NCI-H128 (cell line): ENCODE measurements around the gene EARS2.
"Not testable (repeated sequence)": the region's sequence is repeated elsewhere in the genome, so short reads cannot be mapped to it uniquely, and the experiment has no call there.

Experiments used
- DNase-seq: peaks from one replicate; lab custom pipeline; 2025; ENCODE audit not compliant: unreplicated experiment; lab: John Stamatoyannopoulos, UW

Gene EARS2

GRCh38 chr16:23528644-23529310 is 28.4 kb downstream of the EARS2 start:
- DNase-seq = no peak

- DNase-seq = no peak
These were observed 29.0 kb downstream of the EARS2 start for GRCh38 chr16:23527961-23528643.

GRCh38 chr16:23524886-23525285 is 32.3 kb downstream of the EARS2 start:
- DNase-seq = no peak

GRCh38 chr16:23523876-23524385 is 33.2 kb downstream of the EARS2 start:
- no peak for DNase-seq

- DNase-seq = no peak
These were observed 33.8 kb downstream of the EARS2 start for GRCh38 chr16:23523321-23523720.

- no peak for DNase-seq
These were observed 35.2 kb downstream of the EARS2 start for GRCh38 chr16:23521965-23522364.

GRCh38 chr16:23521037-23521743 is 36.0 kb downstream of the EARS2 start:
- DNase-seq = no peak

GRCh38 chr16:23520500-23520899 is 36.6 kb downstream of the EARS2 start:
- DNase-seq = no peak

GRCh38 chr16:23519282-23519681 is 37.9 kb downstream of the EARS2 start:
- DNase-seq = no peak

- no peak for DNase-seq
These were observed 38.7 kb downstream of the EARS2 start for GRCh38 chr16:23518435-23518891.

- no peak for DNase-seq
These were observed 40.6 kb downstream of the EARS2 start for GRCh38 chr16:23516366-23517137.

GRCh38 chr16:23515881-23516280 is 41.3 kb downstream of the EARS2 start:
- no peak for DNase-seq

- no peak for DNase-seq
These were observed 42.6 kb downstream of the EARS2 start for GRCh38 chr16:23514381-23515152.

- no peak for DNase-seq
These were observed 44.9 kb downstream of the EARS2 start for GRCh38 chr16:23512168-23512695.

GRCh38 chr16:23511731-23512130 is 45.4 kb downstream of the EARS2 start:
- DNase-seq = no peak

GRCh38 chr16:23510915-23511270 is 46.3 kb downstream of the EARS2 start:
- DNase-seq = not testable (repeated sequence)

GRCh38 chr16:23510164-23510914 is 46.8 kb downstream of the EARS2 start, which contains the start of gene GGA2:
GGA2 (minus strand) TSS chr16:23510494; CDS start chr16:23510411, 83 bp downstream.
- DNase-seq = peak; percentile 16

- DNase-seq = no peak
These were observed 47.4 kb downstream of the EARS2 start for GRCh38 chr16:23509782-23510163.

GRCh38 chr16:23509441-23509754 is 47.8 kb downstream of the EARS2 start:
- DNase-seq = no peak
